Mucosa of descending colon (tissue), 3 donors: ENCODE results near the gene ERF. TPM values are rescaled to one million over a fixed set of nuclear protein-coding genes. Genes with fewer than 3 reads are reported as not detected.
"Not testable (repeated sequence)": the region's sequence is repeated elsewhere in the genome, so short reads cannot be mapped to it uniquely, and the experiment has no call there.

Source experiments
- ATAC-seq: fragments of 200-7000 bp; cut with Tn5 transposase; one replicate; pipeline ENCODE4 v1.9.1; 2020; ENCODE audit warnings: mild to moderate bottlenecking, moderate library complexity
- DNase-seq, 3 donors: peaks; one replicate each; pipeline ENCODE4 v3.0.0-alpha.2; 2020
- H3K36me3 ChIP-seq: fragments of 200-600 bp; one replicate; pipeline ENCODE4 v1.8.0; 2021; ENCODE audit warnings: low read depth, mild to moderate bottlenecking
- H3K4me1 ChIP-seq: fragments of 200-600 bp; one replicate; pipeline ENCODE4 v1.8.0; 2021; ENCODE audit warnings: low read depth, mild to moderate bottlenecking
- H3K4me3 ChIP-seq: fragments of 200-600 bp; one replicate; pipeline ENCODE4 v1.8.0; 2021; ENCODE audit warnings: mild to moderate bottlenecking
- H3K9me3 ChIP-seq: fragments of 200-600 bp; one replicate; pipeline ENCODE4 v1.8.0; 2021; ENCODE audit warnings: mild to moderate bottlenecking
- CTCF ChIP-seq: fragments of 200-600 bp; IDR thresholded peaks from one replicate; pipeline ENCODE4 v1.8.0; 2022; ENCODE audit warnings: antibody characterized with exemption, mild to moderate bottlenecking
- intact Hi-C, 2 donors: fragments of 100-400 bp; cut with DNase I in 1 of 2; cut with micrococcal nuclease in 1 of 2; formaldehyde crosslinking; loops; one replicate each; pipeline versions ENCODE4 v1.11.0 to v1.11.1; 2022; cut with DNase I, micrococcal nuclease
- total RNA-seq, 3 donors: library from RNA; stranded (reverse); fragmentation: NEBNext Ultra II Directional in 2 of 3; extraction: Animal tissue kit (Norgen Biotek cat#: 25700) in 2 of 3; gene quantifications; one replicate each; pipeline versions ENCODE4 v1.2.1 to v1.2.4, GENCODE V29; 2021 to 2023
- donor health status: DM: no; HTN: no; CAD: no; lungs with moderate emphysema.
- donor health status: DM: no; HTN: no; CAD: no.
- donor health status: DM: no; HTN: yes; CAD: no.

ERF gene
- total RNA-seq, 3 donors from 2014 or later, result 35.7 to 75.2 (median 42.0) TPM

- intact Hi-C loops, result no loop called here
- ATAC-seq, result no peak
These were observed 6.8 kb upstream of the ERF start for GRCh38 chr19:42261763-42262162.

GRCh38 chr19:42257842-42258241 lies 2.9 kb upstream of the ERF start:
- DNase-seq, H3K4me3 ChIP-seq, H3K9me3 ChIP-seq, intact Hi-C loops, H3K4me1 ChIP-seq, H3K36me3 ChIP-seq, ATAC-seq: not testable (repeated sequence)

More at GRCh38 chr19:42261763-42262162, 6.8 kb upstream of the ERF start:
- no peak for DNase-seq
- no peaks in the 10 kb centered on the region for H3K9me3 ChIP-seq
- no peaks in the 10 kb centered on the region for H3K4me1 ChIP-seq
- no peaks in the 10 kb centered on the region for H3K36me3 ChIP-seq
- TF ChIP-seq CTCF, result no peak
- H3K4me3 ChIP-seq, result no peak overlapping the region

GRCh38 chr19:42255766-42256745 lies 1.1 kb upstream of the ERF start:
- intact Hi-C loops, result no loop called here
- TF ChIP-seq CTCF, result no peak
- Histone ChIP-seq H3K4me1 (peaks cover 13% of the 10 kb centered on the region), H3K4me3 (no peak overlapping the region), H3K36me3 (no peaks in the 10 kb centered on the region), H3K9me3 (no peaks in the 10 kb centered on the region)
- ATAC-seq, result no peak
- DNase-seq, result peak; percentile 49 to 76 (median 72)

GRCh38 chr19:42254089-42254849 lies 659 bp downstream of the ERF start:
- no peaks in the 10 kb centered on the region for H3K36me3 ChIP-seq
- no peaks in the 10 kb centered on the region for H3K9me3 ChIP-seq
- H3K4me1 ChIP-seq, result peaks cover 13% of the 10 kb centered on the region
- intact Hi-C loops, result no loop called here
- TF ChIP-seq CTCF, result no peak
- H3K4me3 ChIP-seq, result peak overlapping the region; percentile 94
- ATAC-seq, result peak; percentile 61
- peak; percentile 85 to 91 (median 86) for DNase-seq

GRCh38 chr19:42253245-42254088 lies 1.5 kb downstream of the ERF start:
- Histone ChIP-seq H3K4me1 (peaks cover 13% of the 10 kb centered on the region), H3K4me3 (peak overlapping the region; percentile 94), H3K9me3 (no peaks in the 10 kb centered on the region), H3K36me3 (no peaks in the 10 kb centered on the region)
- DNase-seq, result peak; percentile 74 to 84 (median 79)
- TF ChIP-seq CTCF, result no peak
- ATAC-seq, result peak; percentile 18
- intact Hi-C loops, result no loop called here
